T-cell (primary cell): ENCODE data around the gene ADGRB3. TPM values are rescaled to one million over a fixed set of nuclear protein-coding genes. Genes with fewer than 3 reads are reported as not detected.

Source experiments
- ATAC-seq, 4 experiments: fragments of 200-7000 bp in 3 of 4; fragments of 150-1000 bp in 1 of 4; cut with Tn5 transposase; replicated peaks in 1 of 4; 1 replicate in 3 of 4; 2 replicates in 1 of 4; pipeline ENCODE4 v1.10.0; 2021; ENCODE audit warnings: moderate library complexity in 3 of 4, mild to moderate bottlenecking in 2 of 4, moderate number of reproducible peaks in 1 of 4
- CTCF ChIA-PET, 2 donors: fragments of 300-600 bp; sonication (Branson Sonifier 250); formaldehyde crosslinking; loops; one replicate each; lab custom pipeline; 2022; ENCODE audit warnings: antibody characterized with exemption in 2 of 2; lab: Charles Lee
- POLR2A ChIA-PET, 2 donors: fragments of 300-600 bp; sonication (Branson Sonifier 250); formaldehyde crosslinking; loops; one replicate each; lab custom pipeline; 2022; ENCODE audit warnings: antibody characterized with exemption in 2 of 2; lab: Charles Lee
- DNase-seq, 35 experiments: peaks; one replicate each; pipeline versions ENCODE4 v3.0.0 to v3.0.0-alpha.2; 2013 to 2023
- H3K27ac ChIP-seq: one replicate; pipeline ENCODE4 v1.5.1; 2013; ENCODE audit warnings: low read length
- H3K27me3 ChIP-seq, 2 experiments: replicated peaks in 1 of 2; 1 replicate in 1 of 2; 2 replicates in 1 of 2; pipeline versions ENCODE4 v1.6.1 to v1.7.0; 2013; ENCODE audit warnings: low read length in 1 of 2, mixed read lengths in 1 of 2; ENCODE audit not compliant: control insufficient read depth in 2 of 2, insufficient read depth in 2 of 2; ENCODE audit errors: extremely low read depth in 1 of 2
- H3K36me3 ChIP-seq, 2 donors: 1 replicate in 1 of 2; 2 replicates in 1 of 2; pipeline versions ENCODE4 v1.6.1 to v1.7.0; 2013; ENCODE audit warnings: low read length in 1 of 2; ENCODE audit not compliant: control insufficient read depth in 2 of 2, insufficient read depth in 1 of 2; ENCODE audit errors: extremely low read depth in 1 of 2
- H3K4me1 ChIP-seq, 2 experiments: 1 replicate in 1 of 2; 2 replicates in 1 of 2; pipeline versions ENCODE4 v1.6.1 to v1.7.0; 2013; ENCODE audit warnings: low read length in 2 of 2, mixed read lengths in 1 of 2; ENCODE audit not compliant: insufficient read depth in 2 of 2, control insufficient read depth in 1 of 2; ENCODE audit errors: extremely low read depth in 1 of 2
- H3K4me3 ChIP-seq, 2 donors: 1 replicate in 1 of 2; 2 replicates in 1 of 2; pipeline versions ENCODE4 v1.5.1 to v1.7.0; 2013; ENCODE audit warnings: mild to moderate bottlenecking in 2 of 2, low read length in 1 of 2, moderate library complexity in 1 of 2; ENCODE audit not compliant: control insufficient read depth in 1 of 2; ENCODE audit errors: extremely low read depth in 1 of 2
- H3K9me3 ChIP-seq: 2 replicates; pipeline ENCODE4 v1.7.0; 2013
- H3K27ac Mint-ChIP-seq, 2 donors: one replicate each; pipeline ENCODE4 v1.8.0; 2020 to 2021; ENCODE audit warnings: mild to moderate bottlenecking in 2 of 2, mixed read lengths in 2 of 2
- H3K27me3 Mint-ChIP-seq, 2 donors: one replicate each; pipeline ENCODE4 v1.8.0; 2021 to 2022; ENCODE audit warnings: mixed read lengths in 2 of 2
- H3K36me3 Mint-ChIP-seq: one replicate; pipeline ENCODE4 v1.8.0; 2021; ENCODE audit warnings: mixed read lengths
- H3K4me1 Mint-ChIP-seq, 3 donors: one replicate each; pipeline ENCODE4 v1.8.0; 2020 to 2022; ENCODE audit warnings: mixed read lengths in 3 of 3, mild to moderate bottlenecking in 1 of 3
- H3K4me3 Mint-ChIP-seq, 3 donors: one replicate each; pipeline ENCODE4 v1.8.0; 2020 to 2022; ENCODE audit warnings: mild to moderate bottlenecking in 3 of 3, mixed read lengths in 3 of 3, moderate library complexity in 3 of 3
- H3K9me3 Mint-ChIP-seq, 3 donors: one replicate each; pipeline ENCODE4 v1.8.0; 2020 to 2022; ENCODE audit warnings: mixed read lengths in 3 of 3
- WGBS: methylation state at CpG from one replicate; pipeline ENCODE4 v1.1.5; 2013; ENCODE audit warnings: missing lambda C conversion rate; ENCODE audit not compliant: insufficient coverage; 5-methylcytosine and 5-hydroxymethylcytosine counted together
- total RNA-seq, 35 experiments: library from RNA in 6 of 35; stranded (reverse) in 6 of 35; fragments of 120-200 nt in 1 of 35; gene quantifications; one replicate each; pipeline versions ENCODE4 v1.2.1 to v1.2.4 and lab custom pipeline; 2013 to 2026

ADGRB3 gene
- total RNA-seq, 5 donors from 2014 or later (not counting 1 experiment from before 2014, with no cell fraction given), result not detected

DNA sequence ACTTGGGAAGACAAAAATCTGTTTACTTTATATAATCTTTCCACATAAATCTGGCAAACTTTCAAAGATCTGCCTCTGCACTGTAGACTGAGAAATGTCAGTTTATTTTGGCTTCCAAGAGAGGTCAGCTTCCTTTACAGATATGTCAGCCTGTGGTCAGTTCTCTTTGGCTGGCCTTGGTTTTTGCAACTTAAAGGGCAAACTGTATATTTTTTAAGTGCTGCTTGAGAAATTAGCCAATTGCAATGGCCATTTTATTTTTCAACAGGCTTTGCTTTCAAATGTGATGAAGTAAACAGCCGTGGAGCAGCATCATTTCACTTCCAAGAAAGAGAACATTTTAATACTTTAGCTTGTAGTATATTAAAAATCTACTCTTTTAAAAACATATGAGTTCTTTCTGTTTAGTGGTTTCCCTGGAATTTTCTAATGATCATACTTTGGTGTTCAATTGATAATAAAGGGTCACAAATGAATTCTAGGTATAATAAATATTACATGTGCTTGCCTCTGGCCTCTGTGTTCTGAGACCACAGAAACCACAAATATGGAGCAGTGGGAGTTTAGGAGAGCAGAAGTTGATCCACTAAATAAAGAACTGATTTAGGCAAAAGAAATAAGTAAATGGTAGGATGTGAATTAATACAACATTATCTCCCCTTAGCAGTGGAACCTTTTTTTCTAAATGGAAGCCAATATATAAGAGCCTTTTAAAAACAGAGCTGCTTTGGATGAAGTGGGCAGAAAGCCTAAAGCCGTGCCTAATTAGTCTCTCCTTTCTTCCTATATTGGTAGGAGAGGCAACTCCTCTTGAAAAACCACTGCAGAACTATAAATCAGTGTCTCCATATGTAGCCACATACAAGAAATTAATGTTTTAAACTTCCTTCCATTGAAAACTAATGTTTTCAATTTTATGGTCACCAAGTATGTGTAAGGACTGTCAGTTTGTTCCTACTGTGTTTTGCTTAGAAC lies 16.2 kb downstream of the ADGRB3 start:
- no peak overlapping the region for H3K27ac ChIP-seq
- no peaks in the 10 kb centered on the region for H3K36me3 Mint-ChIP-seq
- DNase-seq, result no peak
- H3K9me3 Mint-ChIP-seq, result no peaks in the 10 kb centered on the region
- no peaks in the 10 kb centered on the region for H3K27me3 ChIP-seq
- no peak overlapping the region for H3K4me3 ChIP-seq
- H3K27ac Mint-ChIP-seq, result no peak overlapping the region
- ChIA-PET CTCF (no interaction called here), POLR2A (no interaction called here)
- no peaks in the 10 kb centered on the region for H3K9me3 ChIP-seq
- no peaks in the 10 kb centered on the region for H3K4me1 ChIP-seq
- no CpG with 5 or more reads among the region's 2 CpGs for WGBS
- H3K36me3 ChIP-seq, result no peaks in the 10 kb centered on the region
- H3K4me1 Mint-ChIP-seq, result no peaks in the 10 kb centered on the region
- ATAC-seq, result no peak
- H3K27me3 Mint-ChIP-seq, result no peaks in the 10 kb centered on the region
- no peak overlapping the region for H3K4me3 Mint-ChIP-seq

DNA sequence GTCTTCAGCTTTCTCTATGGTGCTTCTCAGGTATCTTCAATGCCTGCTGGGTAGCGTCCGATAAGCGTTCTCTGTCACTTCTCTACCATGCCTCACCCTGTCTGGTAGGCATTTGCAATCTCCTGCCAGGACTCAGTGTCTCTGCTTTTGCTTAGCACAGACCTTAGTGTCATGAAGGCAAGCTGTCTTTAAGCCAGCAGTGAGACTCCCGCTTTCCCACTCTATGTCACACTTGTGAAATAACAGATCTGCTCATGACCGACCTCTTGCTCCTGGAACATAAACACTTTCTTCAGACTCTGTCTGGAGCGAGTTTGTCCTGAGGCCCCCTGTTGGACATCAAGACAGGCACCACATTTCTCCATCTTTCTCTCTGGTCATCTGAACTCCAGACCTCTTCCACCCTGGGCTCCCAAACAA lies 17.0 kb downstream of the ADGRB3 start:
- Mint-ChIP-seq H3K36me3 (no peaks in the 10 kb centered on the region), H3K9me3 (no peaks in the 10 kb centered on the region), H3K27ac (no peak overlapping the region), H3K27me3 (no peaks in the 10 kb centered on the region), H3K4me3 (no peak overlapping the region), H3K4me1 (no peaks in the 10 kb centered on the region)
- no peaks in the 10 kb centered on the region for H3K36me3 ChIP-seq
- H3K27ac ChIP-seq, result no peak overlapping the region
- H3K9me3 ChIP-seq, result no peaks in the 10 kb centered on the region
- CTCF ChIA-PET, result no interaction called here
- H3K4me1 ChIP-seq, result no peaks in the 10 kb centered on the region
- WGBS, result 90% methylated on average over 4 of the region's 6 CpGs
- POLR2A ChIA-PET, result no interaction called here
- no peaks in the 10 kb centered on the region for H3K27me3 ChIP-seq
- H3K4me3 ChIP-seq, result no peak overlapping the region
- ATAC-seq (no peak), DNase-seq (no peak)

DNA sequence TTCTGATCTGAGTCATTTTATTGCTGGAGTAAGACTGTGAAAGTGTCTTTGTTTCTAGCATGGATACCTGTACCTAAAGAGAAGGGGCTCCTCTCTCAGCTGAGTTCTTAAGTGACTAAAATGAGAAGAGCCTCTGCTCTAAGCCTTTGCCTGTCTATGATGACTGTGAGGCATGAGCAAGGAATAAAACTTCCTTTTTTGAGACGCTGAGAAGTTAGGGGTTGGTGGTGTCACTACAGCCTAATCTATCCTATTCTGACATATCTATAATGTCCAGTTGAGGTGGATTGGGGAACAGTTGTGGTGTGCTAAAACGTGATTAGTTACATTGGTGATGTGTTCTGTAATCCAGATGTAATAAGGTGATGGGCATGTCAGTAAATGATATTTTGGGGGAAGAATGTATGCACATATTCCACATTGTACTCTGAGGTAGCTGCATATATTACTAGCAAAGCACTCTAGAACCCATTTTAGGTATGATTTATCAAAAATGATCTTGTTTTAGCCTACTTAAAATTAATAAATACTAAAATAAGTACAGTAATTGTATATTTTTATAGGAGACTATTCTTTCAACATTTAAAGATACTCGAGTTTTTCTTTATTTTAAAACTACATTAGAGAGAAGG lies 18.1 kb downstream of the ADGRB3 start:
- CTCF ChIA-PET, result no interaction called here

DNA sequence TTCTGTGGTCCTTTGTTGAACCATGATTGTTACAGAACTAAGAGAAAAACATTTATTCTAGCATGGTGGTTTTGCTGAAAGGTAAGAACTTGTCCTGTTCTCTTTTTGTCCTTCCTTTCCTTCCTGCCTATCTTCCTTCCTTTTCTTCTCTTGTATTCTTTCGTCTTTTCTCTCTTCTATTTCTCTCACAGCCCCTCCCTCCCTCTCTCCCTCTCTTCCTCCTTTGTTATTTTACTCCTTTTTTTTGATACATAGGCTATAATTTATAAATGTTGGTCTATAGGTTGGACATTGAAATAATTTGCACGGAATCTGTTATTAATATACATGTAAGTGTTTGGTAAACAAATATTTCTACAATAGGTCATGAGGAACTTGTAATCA lies 18.6 kb downstream of the ADGRB3 start:
- CTCF ChIA-PET, result no interaction called here
- Histone ChIP-seq H3K27me3 (no peaks in the 10 kb centered on the region), H3K36me3 (no peaks in the 10 kb centered on the region), H3K27ac (no peak overlapping the region), H3K4me3 (no peak overlapping the region), H3K4me1 (no peaks in the 10 kb centered on the region), H3K9me3 (no peaks in the 10 kb centered on the region)
- Mint-ChIP-seq H3K36me3 (no peaks in the 10 kb centered on the region), H3K9me3 (no peaks in the 10 kb centered on the region), H3K27ac (no peak overlapping the region), H3K4me1 (no peaks in the 10 kb centered on the region), H3K4me3 (no peak overlapping the region), H3K27me3 (no peaks in the 10 kb centered on the region)
- DNase-seq (no peak), ATAC-seq (no peak)
- POLR2A ChIA-PET, result no interaction called here
- WGBS, result no CpG with 5 or more reads among the region's 2 CpGs

More for the DNA sequence above, 18.1 kb downstream of the ADGRB3 start:
- ATAC-seq, result no peak
- no peaks in the 10 kb centered on the region for H3K27me3 ChIP-seq
- no peak overlapping the region for H3K4me3 Mint-ChIP-seq
- no peaks in the 10 kb centered on the region for H3K27me3 Mint-ChIP-seq
- H3K4me3 ChIP-seq, result no peak overlapping the region
- no peaks in the 10 kb centered on the region for H3K4me1 Mint-ChIP-seq
- no peaks in the 10 kb centered on the region for H3K9me3 ChIP-seq
- H3K36me3 ChIP-seq, result no peaks in the 10 kb centered on the region
- no peak for DNase-seq
- no peaks in the 10 kb centered on the region for H3K9me3 Mint-ChIP-seq
- no CpG with 5 or more reads among the region's 3 CpGs for WGBS
- H3K27ac Mint-ChIP-seq, result no peak overlapping the region
- H3K4me1 ChIP-seq, result no peaks in the 10 kb centered on the region
- POLR2A ChIA-PET, result no interaction called here
- no peaks in the 10 kb centered on the region for H3K36me3 Mint-ChIP-seq
- no peak overlapping the region for H3K27ac ChIP-seq

DNA sequence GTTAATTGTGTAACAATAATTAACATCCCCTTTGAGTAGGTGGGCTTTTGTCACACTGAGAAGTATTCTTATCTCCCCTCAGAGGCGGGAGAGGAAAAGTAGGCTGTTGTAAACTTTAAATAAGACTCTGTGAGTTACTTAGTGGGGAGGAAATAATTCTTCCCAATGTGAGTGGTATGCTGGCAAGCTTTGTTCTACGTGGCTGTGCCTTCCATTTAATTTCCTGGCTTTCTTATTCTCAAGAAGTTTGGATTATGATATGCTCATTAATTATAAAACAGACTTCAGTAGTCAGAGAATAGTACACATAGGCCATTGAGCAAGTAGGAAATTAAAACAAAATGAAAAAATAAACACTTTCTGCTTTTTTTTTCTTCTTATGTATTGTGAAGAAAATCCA lies 19.1 kb downstream of the ADGRB3 start:
- Mint-ChIP-seq H3K9me3 (no peaks in the 10 kb centered on the region), H3K27me3 (no peaks in the 10 kb centered on the region), H3K27ac (no peak overlapping the region), H3K4me3 (no peak overlapping the region), H3K36me3 (no peaks in the 10 kb centered on the region), H3K4me1 (no peaks in the 10 kb centered on the region)
- no peaks in the 10 kb centered on the region for H3K9me3 ChIP-seq
- no peak for DNase-seq
- WGBS, result no CpG with 5 or more reads among the region's 2 CpGs
- ATAC-seq, result no peak
- H3K27ac ChIP-seq, result no peak overlapping the region
- H3K36me3 ChIP-seq, result no peaks in the 10 kb centered on the region
- no peaks in the 10 kb centered on the region for H3K27me3 ChIP-seq
- CTCF ChIA-PET, result no interaction called here
- H3K4me3 ChIP-seq, result no peak overlapping the region
- no peaks in the 10 kb centered on the region for H3K4me1 ChIP-seq
- POLR2A ChIA-PET, result no interaction called here

DNA sequence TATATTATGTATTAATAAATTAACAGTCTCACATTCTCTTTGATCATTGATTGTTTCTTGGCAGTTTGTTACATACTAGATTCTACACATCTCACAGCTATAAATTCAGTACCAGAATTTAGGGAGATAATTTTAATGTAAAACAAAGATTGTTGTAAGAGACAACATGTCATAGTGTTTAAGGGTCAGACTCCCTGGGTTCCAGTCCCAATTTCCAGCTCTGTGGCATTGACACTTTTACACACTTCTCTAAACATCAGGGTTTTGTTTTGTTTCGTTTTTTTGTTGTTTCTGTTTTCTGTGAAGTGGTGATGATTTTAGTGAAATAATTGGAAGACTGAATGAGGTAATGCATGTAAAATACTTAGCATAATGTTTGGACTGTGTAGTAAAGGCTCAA lies 19.9 kb downstream of the ADGRB3 start:
- H3K4me1 ChIP-seq, result no peaks in the 10 kb centered on the region
- H3K36me3 Mint-ChIP-seq, result no peaks in the 10 kb centered on the region
- ChIA-PET CTCF (no interaction called here), POLR2A (no interaction called here)
- H3K9me3 ChIP-seq, result no peaks in the 10 kb centered on the region
- DNase-seq (no peak), ATAC-seq (no peak)
- no peaks in the 10 kb centered on the region for H3K36me3 ChIP-seq
- no peaks in the 10 kb centered on the region for H3K4me1 Mint-ChIP-seq
- no peak overlapping the region for H3K27ac Mint-ChIP-seq
- H3K4me3 ChIP-seq, result no peak overlapping the region
- H3K9me3 Mint-ChIP-seq, result no peaks in the 10 kb centered on the region
- no CpG with 5 or more reads among the region's 1 CpG for WGBS
- H3K4me3 Mint-ChIP-seq, result no peak overlapping the region
- H3K27me3 Mint-ChIP-seq, result no peaks in the 10 kb centered on the region
- no peak overlapping the region for H3K27ac ChIP-seq
- H3K27me3 ChIP-seq, result no peaks in the 10 kb centered on the region
